ENCODE data around the gene CLNS1A.
"Not testable (repeated sequence)": the region's sequence is repeated elsewhere in the genome, so short reads cannot be mapped to it uniquely, and the experiment has no call there.

CLNS1A gene, protein sequence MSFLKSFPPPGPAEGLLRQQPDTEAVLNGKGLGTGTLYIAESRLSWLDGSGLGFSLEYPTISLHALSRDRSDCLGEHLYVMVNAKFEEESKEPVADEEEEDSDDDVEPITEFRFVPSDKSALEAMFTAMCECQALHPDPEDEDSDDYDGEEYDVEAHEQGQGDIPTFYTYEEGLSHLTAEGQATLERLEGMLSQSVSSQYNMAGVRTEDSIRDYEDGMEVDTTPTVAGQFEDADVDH

DNA sequence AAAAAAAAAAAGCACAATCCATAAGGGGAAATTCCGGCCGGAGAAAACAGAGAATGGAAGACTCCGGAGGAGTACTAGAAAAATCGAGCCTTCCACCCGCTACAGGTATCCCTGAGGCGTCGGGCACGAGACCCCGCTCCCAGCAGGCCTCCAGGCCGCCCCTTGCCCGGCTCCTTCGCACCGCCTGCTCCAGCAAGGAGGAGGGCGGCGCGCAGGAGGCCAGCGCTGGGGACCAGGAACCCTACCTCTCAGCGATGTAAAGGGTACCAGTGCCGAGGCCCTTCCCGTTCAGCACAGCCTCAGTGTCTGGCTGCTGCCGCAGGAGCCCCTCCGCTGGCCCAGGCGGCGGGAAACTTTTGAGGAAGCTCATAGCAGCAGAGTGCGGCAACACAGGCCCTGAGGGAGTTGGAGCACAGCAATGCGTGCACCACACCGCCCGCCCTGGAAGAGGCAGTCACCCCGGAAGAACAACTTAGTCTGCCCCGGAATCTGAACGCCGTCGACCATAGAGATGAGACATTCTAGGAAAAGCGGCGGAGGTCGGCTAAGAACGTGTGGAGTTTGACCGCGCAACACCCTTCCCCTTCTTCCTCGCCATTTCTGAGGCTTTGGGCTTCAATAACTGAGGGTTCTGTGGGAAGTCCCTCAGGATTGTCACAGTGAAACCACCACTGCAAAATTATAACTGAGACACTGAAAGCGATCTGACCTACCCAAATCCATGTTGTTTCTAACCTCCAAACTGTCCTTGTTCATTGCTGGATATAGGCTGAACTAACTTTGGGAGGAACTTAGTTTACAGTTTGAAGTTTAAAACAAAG, at the start of gene CLNS1A:
TSS of gene CLNS1A (minus strand) at position 450 of the 821 bp plus-strand sequence. CDS start at position 370, 80 bp downstream.
- DNase-seq (ENCODE audit: low read depth in 2 of 2), result peak; percentile 70 to 77

DNA sequence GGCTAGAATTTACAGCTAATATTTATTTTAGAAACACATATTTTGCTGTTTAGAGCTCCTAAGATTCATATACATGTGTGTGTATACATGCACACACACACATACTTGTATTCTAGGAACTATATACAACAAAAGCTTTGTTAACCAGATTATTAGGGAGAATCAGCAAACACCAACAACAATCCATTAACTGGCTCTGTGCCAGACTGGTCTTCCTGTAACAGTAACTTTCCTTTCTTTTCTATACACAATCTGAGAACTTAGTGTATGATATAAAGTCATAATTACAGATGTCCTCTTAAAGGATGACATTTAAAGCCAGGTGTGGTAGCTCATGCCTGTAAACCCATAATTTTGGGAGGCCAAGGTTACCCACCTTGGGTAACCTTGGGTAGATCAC, 49.5 kb upstream of the CLNS1A start:
- DNase-seq (ENCODE audit: low read depth in 2 of 2), result no peak

GRCh38 chr11:77677138-77677537, 39.5 kb upstream of the CLNS1A start:
- no peak for DNase-seq (ENCODE audit: low read depth in 2 of 2)

- no peak for DNase-seq (ENCODE audit: low read depth in 2 of 2)
Measured at GRCh38 chr11:77672264-77672663, 34.7 kb upstream of the CLNS1A start.

DNA sequence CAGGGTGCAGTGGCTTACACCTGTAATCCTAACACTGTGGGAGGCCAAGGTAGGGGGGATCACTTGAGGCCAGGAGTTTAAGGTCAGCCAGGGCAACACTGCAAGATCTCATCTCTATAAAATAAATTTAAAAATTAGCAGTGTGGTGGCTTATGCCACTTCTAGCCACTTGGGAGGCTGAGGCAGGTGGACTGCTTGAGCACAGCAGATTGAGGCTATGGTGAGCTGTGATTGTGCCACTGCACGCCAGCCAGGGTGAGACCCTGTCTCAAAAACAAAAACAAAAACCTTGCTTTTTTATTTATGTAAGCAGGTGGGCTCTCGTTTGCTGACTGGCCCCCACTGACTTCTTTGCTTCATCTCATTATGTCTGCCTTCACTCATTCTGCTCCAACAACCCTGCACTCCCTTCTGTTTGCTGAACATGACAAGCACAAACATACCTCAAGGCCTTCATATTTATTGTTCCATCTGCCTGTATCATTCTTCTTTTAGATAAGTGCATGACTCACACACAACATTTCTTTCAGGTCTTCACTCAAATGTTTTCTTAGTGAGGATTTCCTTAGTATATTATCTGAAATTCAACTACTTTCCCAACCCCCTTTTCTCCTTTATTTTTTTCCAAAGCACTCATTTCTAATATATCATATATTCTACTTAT, 32.4 kb upstream of the CLNS1A start:
- no peak for DNase-seq (ENCODE audit: low read depth in 2 of 2)

DNA sequence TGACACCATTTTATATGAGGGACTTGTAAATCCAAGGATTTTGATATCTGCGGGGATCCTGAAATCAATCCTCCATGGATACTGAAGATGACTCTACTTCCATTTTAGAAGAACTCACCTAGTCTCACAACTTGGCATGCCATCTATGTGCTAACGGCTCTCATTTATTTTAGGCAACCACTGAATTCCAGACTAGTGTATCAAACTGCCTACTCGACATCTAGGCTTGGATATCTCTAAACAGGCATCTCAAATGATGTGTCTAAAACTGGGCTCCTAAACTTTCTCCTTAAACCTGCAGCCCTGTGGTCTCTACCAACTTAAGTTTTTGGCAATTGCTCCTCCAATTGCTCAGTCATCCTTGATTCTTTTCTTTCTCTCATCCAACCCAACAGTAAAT, 31.2 kb upstream of the CLNS1A start:
- no peak for DNase-seq (ENCODE audit: low read depth in 2 of 2)

- no peak for DNase-seq (ENCODE audit: low read depth in 2 of 2)
Measured at GRCh38 chr11:77665240-77665965, 27.8 kb upstream of the CLNS1A start.

DNA sequence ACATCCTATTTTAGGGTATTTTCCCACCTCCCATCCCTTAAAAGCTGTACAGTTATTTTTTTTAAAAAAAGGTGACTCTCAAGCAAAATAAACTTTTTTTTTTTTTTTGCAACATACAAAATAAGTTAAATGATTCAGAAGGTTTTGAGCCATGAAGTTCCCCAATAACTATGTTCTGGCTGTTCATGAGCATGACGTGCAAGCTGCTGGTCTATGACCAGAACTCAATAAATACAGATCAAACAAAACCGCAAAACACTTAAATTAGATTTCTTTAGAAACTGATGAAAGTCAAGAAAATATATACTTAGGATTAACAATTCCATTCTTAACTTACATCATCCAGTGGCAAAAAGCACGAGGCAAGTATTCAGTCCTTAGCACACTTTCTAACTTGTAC, 24.1 kb upstream of the CLNS1A start:
- DNase-seq (ENCODE audit: low read depth in 2 of 2), result no peak

DNA sequence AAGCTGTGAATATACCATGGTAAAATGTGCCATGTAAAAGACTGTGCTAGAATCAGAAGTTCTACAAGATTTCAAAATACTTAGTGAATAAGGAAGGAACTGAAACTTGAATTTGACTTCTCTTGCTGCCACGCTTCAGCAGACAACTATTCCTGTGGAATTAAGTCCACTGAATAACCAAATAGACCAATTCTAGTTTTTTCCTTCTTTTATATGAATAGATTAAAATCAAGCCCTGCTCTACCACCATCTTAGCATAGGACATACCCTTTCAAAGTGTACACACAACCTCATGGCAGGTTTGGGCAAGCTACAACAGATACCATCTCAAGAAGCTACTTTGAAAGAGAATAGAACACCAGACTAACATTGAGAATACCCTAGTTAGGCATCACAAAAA, 23.4 kb upstream of the CLNS1A start:
- no peak for DNase-seq (ENCODE audit: low read depth in 2 of 2)

GRCh38 chr11:77658213-77659013, 20.8 kb upstream of the CLNS1A start:
- DNase-seq (ENCODE audit: low read depth in 2 of 2), result no peak

- DNase-seq (ENCODE audit: low read depth in 2 of 2), result no peak
Measured at GRCh38 chr11:77656362-77656761, 18.8 kb upstream of the CLNS1A start.

GRCh38 chr11:77654770-77655434, 17.3 kb upstream of the CLNS1A start:
- DNase-seq (ENCODE audit: low read depth in 2 of 2), result no peak

DNA sequence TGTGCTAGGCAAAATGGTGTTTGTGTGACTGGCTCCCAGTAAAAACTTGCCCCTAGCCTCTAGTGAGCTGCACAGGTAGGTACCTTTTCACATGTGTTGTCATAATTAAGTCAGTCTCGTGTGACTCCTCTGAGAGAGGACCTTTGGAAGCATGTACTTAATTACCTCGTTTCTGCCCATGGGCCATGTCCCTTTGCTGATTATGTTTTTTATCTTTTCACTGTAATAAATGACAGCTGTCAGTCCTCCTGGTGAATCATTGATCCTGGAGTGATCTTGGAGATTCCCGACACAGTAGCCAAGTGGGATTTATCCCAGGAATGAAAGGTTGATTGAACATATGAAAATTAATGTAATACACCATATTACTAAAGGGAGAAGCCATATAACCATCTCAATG, 12.5 kb upstream of the CLNS1A start:
- no peak for DNase-seq (ENCODE audit: low read depth in 2 of 2)

- DNase-seq (ENCODE audit: low read depth in 2 of 2), result no peak
Measured at GRCh38 chr11:77647654-77648305, 10.2 kb upstream of the CLNS1A start.

DNA sequence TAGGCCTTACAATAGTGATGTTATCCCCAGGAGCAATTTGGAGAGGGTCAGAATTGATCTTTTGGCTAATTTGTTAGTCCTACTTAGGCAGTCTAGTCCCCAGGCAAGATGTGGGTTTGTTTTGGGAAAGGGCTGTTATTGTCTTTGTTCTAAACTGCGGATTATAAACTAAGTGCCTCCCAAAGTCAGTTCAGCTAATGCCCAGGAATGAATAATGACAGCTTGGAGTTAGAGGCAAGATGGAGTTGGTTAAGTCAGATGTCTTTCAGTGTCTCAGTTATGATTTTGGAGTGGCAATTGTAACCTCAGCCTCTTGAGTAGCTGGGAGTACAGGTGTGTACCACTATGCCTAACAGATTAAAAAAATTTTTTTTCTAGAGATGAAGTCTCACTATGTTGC, 7.3 kb upstream of the CLNS1A start:
- no peak for DNase-seq (ENCODE audit: low read depth in 2 of 2)

GRCh38 chr11:77642228-77642627, 4.6 kb upstream of the CLNS1A start:
- DNase-seq (ENCODE audit: low read depth in 2 of 2), result no peak

GRCh38 chr11:77636731-77637344, 756 bp downstream of the CLNS1A start:
- DNase-seq (ENCODE audit: low read depth in 2 of 2), result no peak

- not testable (repeated sequence) for DNase-seq (ENCODE audit: low read depth in 2 of 2)
Measured at GRCh38 chr11:77633926-77634325, 3.7 kb downstream of the CLNS1A start.

GRCh38 chr11:77630157-77630710, 7.4 kb downstream of the CLNS1A start:
- no peak for DNase-seq (ENCODE audit: low read depth in 2 of 2)

Data from stimulated activated CD8-positive, alpha-beta memory T cell treated with anti-CD3 and anti-CD28 coated beads, Interleukin-15, amount 100 ng/mL, for 48 hours (primary cell).